Smooth muscle cell (in vitro differentiated cells): ENCODE measurements around the gene COMT. TPM values are rescaled to one million over a fixed set of nuclear protein-coding genes. Genes with fewer than 3 reads are reported as not detected.

Experiments
- DNase-seq: peaks from one replicate; lab custom pipeline; 2025; ENCODE audit not compliant: unreplicated experiment; lab: John Stamatoyannopoulos, UW
- H2AFZ ChIP-seq: fragments of 200-600 bp; sonication (generic); 2 replicates; pipeline ENCODE4 v1.6.0; 2016; ENCODE audit warnings: antibody characterized with exemption, low read depth, mild to moderate bottlenecking
- H3F3A ChIP-seq: fragments of 200-600 bp; sonication (generic); 2 replicates; pipeline ENCODE4 v1.6.0; 2017; ENCODE audit warnings: antibody characterized with exemption, low read depth
- H3K27ac ChIP-seq: fragments of 200-600 bp; sonication (generic); 2 replicates; pipeline ENCODE4 v1.5.1; 2016; ENCODE audit warnings: low read depth, mild to moderate bottlenecking
- H3K27me3 ChIP-seq: fragments of 200-600 bp; sonication (generic); 2 replicates; pipeline ENCODE4 v1.6.1; 2016; ENCODE audit warnings: low read depth, mild to moderate bottlenecking
- H3K36me3 ChIP-seq: fragments of 200-600 bp; sonication (generic); 2 replicates; pipeline ENCODE4 v1.5.1; 2016; ENCODE audit warnings: low read depth
- H3K4me1 ChIP-seq: fragments of 200-600 bp; sonication (generic); 2 replicates; pipeline ENCODE4 v1.5.1; 2016; ENCODE audit warnings: low read depth
- H3K4me2 ChIP-seq: fragments of 200-600 bp; sonication (generic); 2 replicates; pipeline ENCODE4 v1.6.0; 2016; ENCODE audit warnings: mild to moderate bottlenecking
- H3K4me3 ChIP-seq: fragments of 200-600 bp; sonication (generic); 2 replicates; pipeline ENCODE4 v1.5.1; 2016; ENCODE audit warnings: mild to moderate bottlenecking
- H3K79me2 ChIP-seq: fragments of 200-600 bp; sonication (generic); 2 replicates; pipeline ENCODE4 v1.6.0; 2016; ENCODE audit warnings: low read depth, mild to moderate bottlenecking
- H3K9ac ChIP-seq: fragments of 200-600 bp; sonication (generic); 2 replicates; pipeline ENCODE4 v1.6.0; 2016; ENCODE audit warnings: low read depth
- H3K9me3 ChIP-seq: fragments of 200-600 bp; sonication (generic); replicated peaks from 2 replicates; pipeline ENCODE4 v1.5.1; 2016; ENCODE audit warnings: low read depth
- H4K20me1 ChIP-seq: fragments of 200-600 bp; sonication (generic); 2 replicates; pipeline ENCODE4 v1.6.0; 2016; ENCODE audit warnings: low read depth
- CTCF ChIP-seq: fragments of 200-600 bp; sonication (generic); IDR thresholded peaks from 2 replicates; pipeline ENCODE4 v1.5.1; 2017; ENCODE audit warnings: borderline replicate concordance, mild to moderate bottlenecking, antibody characterized with exemption; ENCODE audit not compliant: insufficient read depth, poor library complexity, severe bottlenecking
- WGBS: methylation state at CpG from one replicate; pipeline ENCODE4 v1.1.7; 2016; ENCODE audit warnings: low lambda C conversion rate; 5-methylcytosine and 5-hydroxymethylcytosine counted together
- polyA plus RNA-seq: library from polyadenylated mRNA; unstranded; fragments of >200 nt; fragmentation: Nextera tagmentation; extraction: Ambion mirVana; gene quantifications from 2 replicates; pipeline ENCODE4 v1.2.1, GENCODE V29; 2016
- total RNA-seq: library from RNA; depleted of rRNA; stranded (reverse); fragments of >200 nt; gene quantifications from 2 replicates; pipeline ENCODE4 v1.2.3, GENCODE V29; 2014

The COMT gene
- total and polyA plus RNA-seq, 2 experiments from 2014 or later: 4.1 to 6.2 TPM

- H3K36me3 ChIP-seq: no peaks in the 10 kb centered on the region
- H3K9me3 ChIP-seq: no peaks in the 10 kb centered on the region
- H3K4me1 ChIP-seq: no peaks in the 10 kb centered on the region
- no peaks in the 10 kb centered on the region for H3K79me2 ChIP-seq
- H3F3A ChIP-seq: no peaks in the 10 kb centered on the region
- no peak overlapping the region for H3K4me2 ChIP-seq
- no peak overlapping the region for H3K9ac ChIP-seq
- DNase-seq: no peak
- no peak overlapping the region for H3K27ac ChIP-seq
- no peaks in the 10 kb centered on the region for H4K20me1 ChIP-seq
- TF ChIP-seq CTCF: no peak
- H2AFZ ChIP-seq: no peak overlapping the region
- no peaks in the 10 kb centered on the region for H3K27me3 ChIP-seq
- H3K4me3 ChIP-seq: no peak overlapping the region
- WGBS: 87% methylated on average over 9 of the region's 9 CpGs
Observed at GRCh38 chr22:19916006-19916405, 25.6 kb upstream of the COMT start.

GRCh38 chr22:19916941-19917340 is 24.6 kb upstream of the COMT start:
- WGBS: 91% methylated on average over 7 of the region's 7 CpGs
- DNase-seq: no peak

GRCh38 chr22:19917389-19918138 is 24.0 kb upstream of the COMT start:
- Histone ChIP-seq H3K36me3 (no peaks in the 10 kb centered on the region), H3K27ac (no peak overlapping the region), H3K79me2 (no peaks in the 10 kb centered on the region), H3K4me3 (no peak overlapping the region), H3K4me1 (no peaks in the 10 kb centered on the region), H2AFZ (no peak overlapping the region), H4K20me1 (no peaks in the 10 kb centered on the region), H3K27me3 (peaks cover 5% of the 10 kb centered on the region), H3K4me2 (no peak overlapping the region), H3K9me3 (no peaks in the 10 kb centered on the region), H3F3A (no peaks in the 10 kb centered on the region), H3K9ac (no peak overlapping the region)
- no peak for DNase-seq
- WGBS: 93% methylated on average over 12 of the region's 12 CpGs
- TF ChIP-seq CTCF: no peak

More at GRCh38 chr22:19916941-19917340, 24.6 kb upstream of the COMT start:
- Histone ChIP-seq H3K9ac (no peak overlapping the region), H3K36me3 (no peaks in the 10 kb centered on the region), H4K20me1 (no peaks in the 10 kb centered on the region), H3K27me3 (no peaks in the 10 kb centered on the region), H2AFZ (no peak overlapping the region), H3K79me2 (no peaks in the 10 kb centered on the region), H3K4me1 (no peaks in the 10 kb centered on the region), H3F3A (no peaks in the 10 kb centered on the region), H3K27ac (no peak overlapping the region), H3K4me3 (no peak overlapping the region), H3K9me3 (no peaks in the 10 kb centered on the region), H3K4me2 (no peak overlapping the region)
- TF ChIP-seq CTCF: no peak
